Karpas-422 (cell line): ENCODE data around the gene IRF4. TPM values are rescaled to one million over a fixed set of nuclear protein-coding genes. Genes with fewer than 3 reads are reported as not detected.

ENCODE experiments used
- DNase-seq: peaks from one replicate; pipeline ENCODE4 v3.0.0-alpha.2; 2015
- H2AFZ ChIP-seq: fragments of 200-600 bp; sonication (generic); 2 replicates; pipeline ENCODE4 v1.6.1; 2014; ENCODE audit warnings: antibody characterized with exemption, low read length, mixed read lengths
- H3K27ac ChIP-seq: fragments of 200-600 bp; sonication (generic); 2 replicates; pipeline ENCODE4 v1.5.1; 2014; ENCODE audit warnings: mild to moderate bottlenecking, low read length, moderate library complexity
- H3K27me3 ChIP-seq: fragments of 200-600 bp; sonication (generic); 2 replicates; pipeline ENCODE4 v1.6.1; 2014; ENCODE audit warnings: low read length, mixed read lengths
- H3K36me3 ChIP-seq: fragments of 200-600 bp; sonication (generic); 2 replicates; pipeline ENCODE4 v1.6.1; 2014; ENCODE audit warnings: low read length, mixed read lengths; ENCODE audit not compliant: insufficient read depth
- H3K4me1 ChIP-seq: fragments of 200-600 bp; sonication (generic); 2 replicates; pipeline ENCODE4 v1.6.1; 2014; ENCODE audit warnings: mild to moderate bottlenecking, low read length, mixed read lengths
- H3K4me2 ChIP-seq: fragments of 200-600 bp; sonication (generic); 2 replicates; pipeline ENCODE4 v1.6.1; 2014; ENCODE audit warnings: low read length, low read depth, mild to moderate bottlenecking; ENCODE audit not compliant: poor library complexity, severe bottlenecking
- H3K4me3 ChIP-seq: fragments of 200-600 bp; sonication (generic); 2 replicates; pipeline ENCODE4 v1.5.1; 2014; ENCODE audit warnings: mild to moderate bottlenecking, antibody characterized with exemption, low read length, mixed read lengths
- H3K79me2 ChIP-seq: fragments of 200-600 bp; sonication (generic); 2 replicates; pipeline ENCODE4 v1.6.1; 2014; ENCODE audit warnings: mild to moderate bottlenecking, low read length, mixed read lengths
- H3K9ac ChIP-seq: fragments of 200-600 bp; sonication (generic); 2 replicates; pipeline ENCODE4 v1.6.0; 2014; ENCODE audit warnings: low read length
- H3K9me2 ChIP-seq: fragments of 200-600 bp; sonication (generic), shearing (Covaris generic); replicated peaks from 2 replicates; pipeline ENCODE4 v1.6.0; 2014; ENCODE audit warnings: mild to moderate bottlenecking, low read length, moderate library complexity; ENCODE audit not compliant: insufficient read depth
- H3K9me3 ChIP-seq: fragments of 300-700, 200-600 bp; sonication (generic); 2 replicates; pipeline ENCODE4 v1.6.1; 2014; ENCODE audit warnings: low read length, mixed read lengths
- H4K20me1 ChIP-seq: fragments of 200-600 bp; sonication (generic); 2 replicates; pipeline ENCODE4 v1.6.1; 2014; ENCODE audit warnings: mild to moderate bottlenecking, antibody characterized with exemption, low read length, low read depth; ENCODE audit not compliant: insufficient read depth
- total RNA-seq: library from RNA; depleted of rRNA; stranded (reverse); fragments of >200 nt; shearing (Covaris generic); gene quantifications from 2 replicates; pipeline ENCODE4 v1.2.3, GENCODE V29; 2014; ENCODE audit warnings: low replicate concordance

Gene IRF4
- total RNA-seq, 1 experiment from 2014 or later, result not detected

DNA sequence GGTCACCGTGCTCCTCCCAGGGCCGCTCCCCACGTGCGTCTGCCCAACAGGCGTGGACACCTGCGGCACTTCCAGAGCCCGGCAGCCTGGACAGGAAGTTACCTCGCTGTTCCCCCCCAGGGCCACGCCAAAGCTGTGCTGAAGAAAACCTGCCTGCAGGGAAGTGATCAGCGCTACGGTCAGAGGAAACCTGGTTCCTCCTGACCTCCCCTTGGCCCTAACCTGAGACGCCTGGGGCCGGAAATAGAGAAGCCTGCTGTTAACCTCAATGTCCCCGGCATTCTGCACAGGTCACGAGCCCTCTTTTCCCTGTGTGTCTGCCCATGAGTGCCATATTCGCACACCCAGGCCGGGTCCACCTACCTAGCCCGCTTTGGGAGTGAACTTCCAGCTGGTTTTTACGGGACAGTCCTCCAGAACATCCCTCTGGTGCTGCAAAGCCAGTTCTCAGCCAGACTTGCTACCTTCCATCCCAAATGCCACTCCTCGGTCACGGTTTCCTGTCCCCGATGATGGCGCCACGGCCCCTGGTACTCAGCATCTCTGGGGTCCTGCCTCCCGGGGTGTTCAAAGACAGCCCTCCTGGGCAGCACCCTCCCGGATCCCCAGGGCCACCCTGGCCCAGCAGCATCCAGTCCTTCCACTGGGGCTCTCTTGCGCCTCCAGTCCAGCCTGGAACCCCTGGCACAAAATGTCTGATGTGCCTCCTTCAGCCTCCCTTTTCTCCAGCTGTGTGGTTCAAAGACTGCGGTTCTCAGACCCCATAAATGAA is 12.0 kb upstream of the IRF4 start:
- Histone ChIP-seq H2AFZ (no peak overlapping the region), H3K9me3 (no peaks in the 10 kb centered on the region), H3K4me1 (peaks cover 9% of the 10 kb centered on the region; the same call in 1 of the 2 replicates), H3K79me2 (no peaks in the 10 kb centered on the region), H3K9me2 (no peaks in the 10 kb centered on the region), H3K27me3 (no peaks in the 10 kb centered on the region), H3K4me3 (no peak overlapping the region), H4K20me1 (no peaks in the 10 kb centered on the region; the same call in 1 of the 2 replicates), H3K27ac (no peak overlapping the region), H3K36me3 (no peaks in the 10 kb centered on the region), H3K4me2 (no peak overlapping the region), H3K9ac (no peak overlapping the region)
- no peak for DNase-seq

DNA sequence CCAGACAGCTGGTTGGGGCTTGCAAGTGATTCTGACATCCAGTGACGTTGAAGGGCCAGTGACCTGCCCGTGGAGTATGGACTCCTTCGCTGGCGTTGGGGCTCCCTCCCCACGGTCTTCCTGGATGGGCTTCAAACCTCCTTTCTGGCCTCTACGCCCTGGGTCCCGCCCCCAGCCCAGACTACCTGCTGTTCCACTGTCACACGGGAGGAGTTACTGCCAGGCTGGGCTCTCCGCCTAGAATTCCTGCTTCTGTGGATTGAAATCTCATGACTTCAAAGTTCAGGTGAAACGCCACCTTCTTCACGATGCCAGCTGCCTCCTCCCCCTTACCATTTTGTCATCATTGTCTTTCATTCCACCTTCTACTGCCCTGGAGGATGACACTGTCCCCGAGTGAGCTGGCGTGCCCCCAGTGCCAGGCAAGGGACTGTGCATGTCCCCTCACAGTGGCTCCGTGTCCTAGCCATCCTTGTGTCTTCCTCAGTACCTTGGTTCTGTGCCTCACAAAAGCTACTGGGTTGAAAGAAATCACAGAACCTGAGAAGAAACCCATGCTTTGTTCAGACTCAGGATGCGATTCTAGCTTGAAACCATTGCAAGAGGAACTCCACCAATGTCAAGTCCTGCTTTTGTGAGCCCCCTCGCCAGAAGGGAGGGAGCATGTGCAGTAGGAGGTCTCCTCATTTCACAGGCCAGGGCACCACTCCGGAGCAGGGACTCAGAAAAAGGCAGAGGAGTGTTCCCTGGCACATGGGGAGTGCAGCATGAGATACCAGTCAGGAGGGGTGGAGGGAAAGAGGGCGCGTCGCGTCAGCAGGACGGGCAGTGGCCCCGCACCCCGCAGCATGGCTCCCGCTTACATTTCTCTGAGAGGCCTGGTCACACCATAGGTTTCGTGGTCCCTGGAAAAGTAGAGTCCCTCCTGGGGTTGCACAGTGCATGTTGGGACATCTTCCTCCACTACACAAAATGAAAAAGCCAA is 11.0 kb upstream of the IRF4 start:
- Histone ChIP-seq H3K79me2 (no peaks in the 10 kb centered on the region), H3K4me2 (no peak overlapping the region), H2AFZ (no peak overlapping the region), H3K4me3 (no peak overlapping the region), H4K20me1 (no peaks in the 10 kb centered on the region; the same call in 1 of the 2 replicates), H3K27ac (no peak overlapping the region), H3K9me2 (no peaks in the 10 kb centered on the region), H3K36me3 (no peaks in the 10 kb centered on the region), H3K27me3 (no peaks in the 10 kb centered on the region), H3K4me1 (peaks cover 9% of the 10 kb centered on the region; the same call in 1 of the 2 replicates), H3K9me3 (no peaks in the 10 kb centered on the region), H3K9ac (no peak overlapping the region)
- no peak for DNase-seq

DNA sequence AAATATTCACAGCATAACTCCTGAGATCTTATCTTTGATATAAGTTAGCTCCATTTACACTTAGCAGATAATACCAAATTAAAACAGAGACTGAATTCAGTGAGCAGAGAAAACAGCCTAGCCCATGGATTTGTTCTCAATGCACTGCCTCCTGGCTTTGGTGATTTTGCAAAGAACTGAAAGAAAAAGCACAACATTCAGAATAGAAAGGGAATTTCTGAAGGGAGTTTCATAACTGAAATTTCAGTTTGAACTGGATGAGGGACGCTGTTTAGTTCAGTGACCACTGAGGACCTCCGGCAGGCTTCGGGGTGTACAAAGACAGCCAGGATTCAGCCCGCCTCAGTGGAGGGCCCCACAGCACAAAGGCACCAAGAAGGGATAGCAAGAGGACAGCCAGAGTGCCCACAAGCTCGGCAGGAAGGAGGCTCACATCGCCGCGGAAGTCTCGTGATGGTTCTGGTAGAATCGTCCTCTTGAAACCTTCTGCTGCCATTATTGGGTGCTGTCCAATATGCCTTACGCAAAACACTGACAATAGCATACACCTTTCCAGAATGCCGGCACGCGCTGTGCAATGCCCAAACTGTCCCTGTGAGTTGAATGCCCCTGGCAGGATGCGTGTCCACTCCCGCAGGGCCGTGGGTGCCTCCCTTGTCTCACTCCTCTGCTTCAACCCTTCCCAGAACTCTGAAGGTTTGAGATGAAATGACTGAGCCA is 9.7 kb upstream of the IRF4 start:
- no peak overlapping the region for H3K27ac ChIP-seq
- no peak overlapping the region for H3K4me2 ChIP-seq
- no peaks in the 10 kb centered on the region for H3K27me3 ChIP-seq

DNA sequence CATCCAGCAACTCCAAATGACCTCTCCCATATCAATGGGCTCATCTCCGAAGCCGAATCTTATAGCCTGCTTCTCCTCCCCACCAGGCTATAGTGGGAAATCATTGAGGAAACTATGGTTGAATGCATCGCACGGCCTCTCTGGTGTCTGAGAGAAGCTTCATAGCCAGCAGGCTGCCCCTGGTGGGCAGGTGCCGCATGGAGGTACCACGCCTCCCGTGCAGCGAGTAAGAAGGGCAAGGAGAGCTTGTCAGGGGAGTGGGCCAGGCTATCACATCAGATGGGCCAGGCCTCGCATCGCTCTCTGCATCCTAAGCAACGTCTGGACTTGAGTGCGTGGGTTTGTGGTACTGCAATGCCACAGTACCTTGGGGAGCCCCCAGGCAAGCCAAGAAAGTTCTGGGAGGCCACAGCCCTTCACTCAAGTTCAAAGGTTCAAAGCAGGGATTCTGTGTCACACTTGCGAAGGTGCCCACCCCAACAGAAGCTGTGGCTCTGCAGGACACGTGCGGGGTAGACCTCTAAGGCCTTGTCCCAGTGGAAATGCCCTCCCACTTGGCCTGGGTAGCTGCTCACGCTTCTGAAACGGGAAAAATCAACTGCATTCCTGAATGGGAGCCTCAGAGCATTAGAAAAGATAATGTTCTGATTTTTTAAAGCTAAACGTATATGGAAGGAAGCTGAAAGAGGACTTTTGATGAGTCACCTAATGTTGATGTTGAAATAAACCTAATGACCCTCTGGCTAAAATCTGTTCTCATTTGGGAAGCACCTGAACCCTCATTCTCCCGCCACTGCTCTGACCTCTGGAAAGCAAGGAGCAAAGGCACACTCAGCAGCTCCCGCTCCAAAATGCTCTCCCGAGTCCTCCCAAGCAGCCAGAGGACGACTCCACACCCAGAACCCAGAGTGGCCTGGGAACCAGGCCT is 8.4 kb upstream of the IRF4 start:
- Histone ChIP-seq H3K9me3 (no peaks in the 10 kb centered on the region), H3K79me2 (no peaks in the 10 kb centered on the region), H2AFZ (no peak overlapping the region), H3K4me1 (peaks cover 5% of the 10 kb centered on the region; the same call in 1 of the 2 replicates), H3K4me2 (no peak overlapping the region), H3K27me3 (no peaks in the 10 kb centered on the region), H3K36me3 (no peaks in the 10 kb centered on the region), H3K9ac (no peak overlapping the region), H4K20me1 (no peaks in the 10 kb centered on the region; the same call in 1 of the 2 replicates), H3K4me3 (no peak overlapping the region), H3K9me2 (no peaks in the 10 kb centered on the region), H3K27ac (no peak overlapping the region)
- no peak for DNase-seq

More for the DNA sequence above, 9.7 kb upstream of the IRF4 start:
- no peak for DNase-seq
- Histone ChIP-seq H3K9me3 (no peaks in the 10 kb centered on the region), H3K4me3 (no peak overlapping the region), H2AFZ (no peak overlapping the region), H3K79me2 (no peaks in the 10 kb centered on the region), H3K36me3 (no peaks in the 10 kb centered on the region), H3K9ac (no peak overlapping the region), H4K20me1 (no peaks in the 10 kb centered on the region; the same call in 1 of the 2 replicates), H3K9me2 (no peaks in the 10 kb centered on the region), H3K4me1 (peaks cover 9% of the 10 kb centered on the region; the same call in 1 of the 2 replicates)

DNA sequence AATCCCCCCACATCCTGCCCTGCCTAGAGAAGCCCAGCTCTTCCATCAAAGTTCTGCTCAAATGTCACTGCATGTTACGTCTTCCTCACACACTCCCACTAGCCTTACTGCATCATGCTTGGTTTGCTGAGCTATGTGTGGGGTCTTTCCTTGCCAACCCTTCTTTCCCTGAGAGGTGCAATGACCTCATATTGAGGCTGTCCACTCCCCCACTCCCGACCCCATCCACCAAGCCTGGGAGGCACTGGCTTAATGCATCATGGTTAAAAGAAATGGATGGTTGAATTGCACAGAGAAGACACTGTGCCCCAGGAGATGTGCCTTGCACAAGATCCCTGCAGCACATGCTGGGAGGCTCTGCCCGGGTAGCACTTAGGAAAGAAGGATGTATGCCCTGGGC is 7.7 kb upstream of the IRF4 start:
- no peaks in the 10 kb centered on the region for H3K79me2 ChIP-seq
- no peak overlapping the region for H3K4me3 ChIP-seq
- H3K27ac ChIP-seq, result no peak overlapping the region
- no peak for DNase-seq
- H3K36me3 ChIP-seq, result no peaks in the 10 kb centered on the region
- no peak overlapping the region for H3K9ac ChIP-seq
- H3K9me2 ChIP-seq, result no peaks in the 10 kb centered on the region
- H3K9me3 ChIP-seq, result no peaks in the 10 kb centered on the region
- H3K4me2 ChIP-seq, result no peak overlapping the region
- no peaks in the 10 kb centered on the region for H3K4me1 ChIP-seq
- H3K27me3 ChIP-seq, result no peaks in the 10 kb centered on the region
- no peaks in the 10 kb centered on the region; the same call in 1 of the 2 replicates for H4K20me1 ChIP-seq
- H2AFZ ChIP-seq, result no peak overlapping the region

DNA sequence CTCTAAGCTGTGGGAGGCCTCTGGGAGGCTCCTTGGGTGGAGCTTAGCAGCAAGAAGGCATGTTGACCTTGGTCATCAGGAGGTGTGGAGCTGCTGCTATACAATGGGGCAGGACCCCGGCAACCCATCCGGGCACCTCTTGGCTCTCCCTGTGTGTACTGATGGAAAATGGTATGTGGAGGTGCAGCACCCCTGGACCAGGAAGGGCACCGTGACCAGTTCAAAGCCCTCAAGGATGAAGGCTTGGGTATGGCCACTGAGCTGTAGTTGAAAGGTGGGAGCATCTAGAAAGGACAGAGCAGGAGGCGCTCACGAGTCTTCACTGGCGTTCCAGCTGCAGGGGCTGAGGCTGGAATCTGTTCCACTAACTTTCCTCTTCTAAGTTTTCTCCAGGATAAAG is 6.7 kb upstream of the IRF4 start:
- Histone ChIP-seq H3K9me3 (no peaks in the 10 kb centered on the region), H3K27me3 (no peaks in the 10 kb centered on the region), H3K79me2 (no peaks in the 10 kb centered on the region), H3K9me2 (no peaks in the 10 kb centered on the region), H2AFZ (no peak overlapping the region), H3K36me3 (no peaks in the 10 kb centered on the region), H3K4me1 (no peaks in the 10 kb centered on the region), H3K4me3 (no peak overlapping the region), H3K9ac (no peak overlapping the region), H3K4me2 (no peak overlapping the region), H4K20me1 (no peaks in the 10 kb centered on the region; the same call in 1 of the 2 replicates), H3K27ac (no peak overlapping the region)
- DNase-seq, result no peak

DNA sequence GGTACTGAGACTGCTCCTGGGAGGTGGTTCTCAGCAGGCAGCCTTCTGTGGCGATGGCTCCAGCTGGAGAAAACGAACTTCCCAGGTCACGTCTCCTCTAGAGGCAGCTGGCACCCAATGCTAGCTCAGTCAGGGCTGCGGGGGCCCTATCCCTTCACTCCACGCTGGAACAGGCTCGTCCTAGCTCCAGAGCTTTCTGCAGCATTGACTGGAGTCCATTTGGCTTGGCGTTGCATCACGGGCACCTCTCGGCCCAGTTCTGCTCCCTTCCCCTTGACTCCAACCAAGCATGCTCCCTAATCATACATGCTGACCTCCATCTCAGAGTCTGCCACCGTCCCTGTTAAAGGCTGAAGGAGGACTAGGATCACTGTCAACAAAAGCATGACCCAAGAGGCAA is 5.9 kb upstream of the IRF4 start:
- H3K4me2 ChIP-seq, result no peak overlapping the region
- H2AFZ ChIP-seq, result no peak overlapping the region

More for the DNA sequence above, 5.9 kb upstream of the IRF4 start:
- Histone ChIP-seq H3K36me3 (no peaks in the 10 kb centered on the region), H3K9ac (no peak overlapping the region), H3K27me3 (no peaks in the 10 kb centered on the region), H3K79me2 (no peaks in the 10 kb centered on the region), H4K20me1 (no peaks in the 10 kb centered on the region; the same call in 1 of the 2 replicates), H3K9me3 (no peaks in the 10 kb centered on the region), H3K27ac (no peak overlapping the region), H3K4me3 (no peak overlapping the region), H3K4me1 (no peaks in the 10 kb centered on the region), H3K9me2 (no peaks in the 10 kb centered on the region)
- DNase-seq, result no peak
